Activated CD4-positive, alpha-beta T cell treated with anti-CD3 and anti-CD28 coated beads for 48 hours (primary cell): ENCODE data around the gene POMP.

Experiments used
- DNase-seq: peaks from one replicate; pipeline ENCODE4 v3.0.0-alpha.2; 2020

POMP gene

GRCh38 chr13:28658796-28659620 is at the start of gene POMP:
Gene POMP (plus strand): TSS chr13:28659130. CDS start chr13:28659185, 55 bp downstream.
- peak; percentile 94 for DNase-seq

GRCh38 chr13:28609381-28609780 is 49.5 kb upstream of the POMP start:
- no peak for DNase-seq

DNA sequence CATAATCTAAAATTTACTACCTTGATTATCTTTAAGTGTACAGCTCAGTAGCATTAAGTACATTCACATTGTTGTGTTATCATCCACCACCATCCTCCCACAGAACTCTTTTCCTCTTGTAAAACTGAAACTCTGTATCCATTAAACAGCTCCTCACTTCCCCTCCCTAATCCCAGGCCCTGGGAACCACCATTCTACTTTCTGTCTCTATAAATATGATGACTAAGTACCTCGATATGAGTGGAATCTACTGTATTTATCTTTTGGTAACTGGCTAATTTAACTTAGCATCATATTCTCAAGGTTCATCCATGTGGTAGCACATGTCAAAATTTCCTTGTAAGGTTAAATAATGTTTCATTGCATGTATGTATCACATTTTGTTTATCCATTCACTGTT is 49.0 kb upstream of the POMP start:
- no peak for DNase-seq

- DNase-seq = peak; percentile 13
Measured at GRCh38 chr13:28610996-28611395, 47.9 kb upstream of the POMP start.

DNA sequence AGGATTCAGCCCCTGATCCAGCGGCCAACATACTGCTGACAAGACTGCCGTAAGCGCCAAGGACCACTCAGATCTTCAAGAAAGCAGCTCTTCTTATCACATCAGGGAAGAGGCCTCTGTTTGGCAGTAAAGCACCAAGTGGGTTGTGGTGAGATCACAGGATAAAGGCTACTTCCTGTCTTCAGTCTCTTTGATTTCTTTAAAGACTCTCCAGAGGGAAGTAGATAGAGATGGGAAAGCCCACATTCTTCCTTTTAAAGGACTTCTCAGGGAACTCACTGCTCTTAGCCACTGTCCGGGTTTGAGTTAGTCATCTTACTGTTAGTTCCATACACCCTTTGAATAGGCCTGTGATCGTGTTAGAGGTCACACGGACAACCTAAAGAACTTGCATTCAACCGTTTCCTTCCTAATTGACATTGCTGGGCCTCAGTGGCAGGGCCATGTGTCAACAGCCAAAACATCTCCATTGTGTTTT is 47.2 kb upstream of the POMP start:
- peak; percentile 6 for DNase-seq

- no peak for DNase-seq
Measured at GRCh38 chr13:28613562-28613961, 45.4 kb upstream of the POMP start.

DNA sequence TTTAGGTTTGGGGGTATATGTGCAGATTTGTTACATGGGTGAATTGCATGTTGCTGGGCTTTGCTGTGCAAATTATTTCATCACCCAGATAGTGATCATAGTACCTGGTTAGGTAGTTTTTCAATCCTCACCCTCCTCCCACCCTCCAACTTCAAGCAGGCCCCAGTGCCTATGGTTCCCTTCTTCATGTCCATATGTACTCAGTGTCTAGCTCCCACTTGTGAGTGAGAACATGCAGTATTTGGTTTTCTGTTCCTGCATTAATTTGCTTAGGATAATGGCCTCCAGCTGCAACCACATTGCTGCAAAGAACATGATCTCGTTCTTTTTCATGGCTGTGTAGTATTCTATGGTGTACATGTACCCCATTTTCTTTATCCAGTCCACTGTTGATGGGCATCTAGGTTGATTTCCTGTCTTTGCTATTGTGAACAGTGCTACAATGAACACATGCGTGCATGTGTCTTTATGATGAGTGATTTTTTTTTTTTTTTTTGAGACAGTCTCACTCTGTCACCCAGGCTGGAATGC is 42.9 kb upstream of the POMP start:
- no peak for DNase-seq

GRCh38 chr13:28618230-28618994 is 40.5 kb upstream of the POMP start:
- DNase-seq = no peak

DNA sequence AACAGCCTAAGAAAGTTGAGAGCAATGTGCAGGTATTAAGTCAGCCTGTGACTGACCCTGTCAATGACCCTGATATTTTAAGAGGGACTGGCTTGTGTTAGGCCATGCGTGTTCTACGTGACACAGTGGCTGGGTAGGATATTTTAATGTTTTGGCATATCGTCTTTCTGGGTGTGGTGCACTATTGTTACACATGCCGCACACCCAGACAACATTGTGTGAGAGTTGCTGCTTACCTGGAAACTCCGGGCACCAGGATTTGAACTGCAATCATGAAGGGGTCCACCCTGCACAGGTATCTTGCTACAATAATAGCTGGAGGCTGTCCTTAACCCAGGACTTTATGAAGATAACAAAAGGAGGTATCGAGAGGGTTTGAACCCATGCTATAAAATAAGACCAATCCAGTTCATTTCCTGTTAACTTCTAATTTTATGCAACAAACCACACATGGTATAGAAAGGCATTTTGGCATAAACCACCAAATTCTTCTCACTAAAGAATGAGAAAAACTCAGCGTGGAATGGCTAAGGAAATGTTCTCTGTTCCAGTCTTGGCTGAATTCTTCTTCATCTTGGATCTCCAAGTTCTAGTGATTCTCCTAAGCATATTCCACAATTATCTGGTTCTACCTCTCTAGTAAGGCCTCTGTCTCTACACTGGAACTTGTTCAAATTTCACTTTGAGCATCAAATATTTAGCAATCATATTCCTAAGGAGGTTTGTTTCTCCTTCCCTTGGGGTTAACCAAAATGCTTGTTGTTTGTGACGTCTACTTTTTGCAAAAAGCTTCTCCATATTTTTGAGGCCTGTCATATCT is 38.7 kb upstream of the POMP start:
- no peak for DNase-seq

GRCh38 chr13:28621449-28621848 is 37.5 kb upstream of the POMP start:
- DNase-seq = no peak

- no peak for DNase-seq
Measured at GRCh38 chr13:28622286-28622685, 36.6 kb upstream of the POMP start.

DNA sequence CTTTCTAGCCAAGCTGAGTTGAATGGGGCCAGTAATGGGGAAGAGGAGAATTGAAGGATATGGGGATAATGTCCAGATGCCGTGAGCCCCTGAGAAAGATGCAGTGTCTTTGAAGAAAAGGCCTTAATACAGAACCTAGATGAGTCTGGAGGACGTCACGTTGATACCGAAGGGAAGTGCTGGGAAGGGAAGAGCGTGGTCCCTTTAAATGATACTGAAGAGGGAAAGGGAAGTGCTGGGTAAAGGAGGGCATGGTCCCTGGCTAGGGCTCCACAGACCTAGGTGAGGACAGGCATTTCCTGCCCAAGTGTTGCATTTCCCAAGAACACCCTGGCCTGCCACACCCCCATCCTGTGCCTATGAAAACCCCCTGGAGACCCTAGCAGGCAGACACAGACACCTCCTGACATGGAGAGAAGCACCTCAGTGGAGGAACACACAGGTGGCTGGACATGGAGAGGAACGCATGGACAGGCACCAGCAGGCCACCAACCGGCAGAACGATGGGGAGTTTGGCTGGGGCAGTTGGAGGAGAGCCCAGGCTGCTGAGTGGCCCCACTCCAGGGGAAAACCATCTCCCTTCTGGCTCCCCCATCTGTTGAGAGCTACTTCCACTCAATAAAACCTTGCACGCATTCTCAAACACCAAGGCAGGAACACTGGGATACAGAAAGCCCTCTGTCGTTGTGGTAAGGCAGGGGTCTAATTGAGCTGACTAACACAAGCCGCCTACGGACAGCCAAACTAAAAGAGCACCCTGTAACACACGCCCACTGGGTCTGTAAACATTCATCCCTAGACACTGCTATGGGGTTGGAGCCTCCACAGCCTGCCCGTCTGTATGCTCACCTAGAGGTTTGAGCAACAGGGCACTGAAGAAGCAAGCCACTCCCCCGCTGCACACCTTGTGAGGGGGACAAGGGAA is 34.9 kb upstream of the POMP start:
- DNase-seq = peak; percentile 6

DNA sequence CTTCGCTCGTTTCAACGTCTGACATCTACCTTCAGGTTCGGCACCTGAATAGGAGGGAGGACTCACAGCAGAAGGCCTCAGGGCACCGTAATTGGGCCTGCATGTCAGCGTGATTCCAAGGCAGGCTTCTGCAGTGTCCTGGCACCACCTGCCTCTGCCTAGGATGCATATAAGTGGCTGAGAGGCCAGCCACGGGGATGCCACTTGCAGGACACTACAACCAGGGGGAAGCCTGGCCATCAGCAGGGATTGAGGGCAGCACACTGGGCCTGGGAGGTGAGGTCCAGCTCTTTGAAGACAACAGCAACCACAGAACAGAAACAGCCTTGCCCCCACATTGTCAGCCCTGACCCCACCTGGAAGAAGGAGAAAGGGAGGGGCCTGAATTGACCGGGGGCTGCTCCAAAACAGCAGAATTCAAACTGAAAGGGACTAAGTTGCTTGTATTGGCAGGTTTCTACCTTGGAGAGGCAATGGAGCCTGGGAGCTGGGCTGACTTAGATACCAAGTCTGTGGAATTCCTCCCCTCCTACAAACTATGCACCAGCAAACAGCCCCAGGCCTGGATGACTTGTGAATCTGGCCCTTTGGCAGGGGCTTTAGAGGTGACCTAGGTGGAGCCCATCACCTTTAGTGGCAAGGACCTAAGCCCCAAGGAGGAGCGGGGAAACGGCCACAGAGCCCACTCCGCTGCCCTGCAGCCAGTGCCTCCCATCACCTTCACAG is 34.1 kb upstream of the POMP start:
- DNase-seq = no peak

DNA sequence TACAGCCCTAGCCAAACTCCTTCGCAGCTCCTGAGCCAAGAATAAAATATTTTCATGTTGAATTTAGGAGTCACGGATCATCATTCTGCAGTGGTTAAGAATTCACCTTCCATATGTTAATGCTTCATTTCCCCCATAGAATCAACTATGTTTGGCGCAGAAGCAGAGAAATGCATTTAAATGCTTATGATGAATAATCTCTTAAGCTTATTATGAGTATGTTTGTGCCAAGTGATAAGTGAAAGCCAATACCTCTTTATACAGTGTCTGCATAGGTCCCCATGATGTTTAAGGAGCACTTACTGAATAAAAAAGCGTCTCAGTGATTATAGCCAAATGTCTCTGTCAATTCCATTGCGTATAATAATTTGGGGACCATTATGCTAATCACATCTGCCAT is 32.7 kb upstream of the POMP start:
- DNase-seq = no peak

DNA sequence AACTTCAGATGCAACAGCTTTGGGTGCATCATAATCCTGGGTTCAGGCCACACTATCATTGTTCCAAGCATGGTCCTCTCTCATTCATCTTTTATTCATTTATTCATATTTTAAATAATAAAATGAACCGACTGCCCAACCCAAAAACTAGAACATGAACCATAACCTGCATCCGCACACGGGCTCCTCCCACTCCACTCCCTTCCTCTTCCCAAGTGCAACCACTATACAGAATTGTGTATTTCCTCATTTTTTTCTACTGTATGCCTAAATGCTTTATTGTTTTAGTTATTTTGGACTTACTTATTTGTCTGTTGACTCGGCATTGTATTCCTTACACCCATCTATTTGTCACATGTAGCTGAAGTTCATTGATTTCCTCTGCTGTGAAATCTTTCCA is 30.7 kb upstream of the POMP start:
- DNase-seq = no peak

DNA sequence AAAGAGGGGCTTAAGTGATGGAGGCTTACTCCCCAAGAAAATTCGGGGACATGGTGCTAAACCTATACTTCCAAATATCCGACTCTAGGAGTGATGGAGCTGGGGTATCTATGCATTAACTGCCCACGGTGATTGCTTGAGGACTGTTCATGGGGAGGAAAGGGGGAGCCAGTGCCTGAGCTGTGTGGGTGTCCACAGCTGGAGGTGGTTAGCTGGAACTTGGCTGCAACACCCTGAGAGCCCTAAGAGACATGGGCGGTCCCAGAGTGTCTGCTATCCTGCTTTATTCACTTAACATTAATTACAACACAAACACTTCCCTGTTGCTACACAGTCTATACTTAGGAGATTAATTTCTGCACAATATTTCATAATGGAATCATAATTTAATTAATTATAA is 28.1 kb upstream of the POMP start:
- no peak for DNase-seq

GRCh38 chr13:28631801-28632200 is 27.1 kb upstream of the POMP start:
- DNase-seq = no peak

- no peak for DNase-seq
Measured at GRCh38 chr13:28636069-28636468, 22.9 kb upstream of the POMP start.

GRCh38 chr13:28636677-28637317 is 22.1 kb upstream of the POMP start:
- DNase-seq = peak; percentile 68

- DNase-seq = no peak
Measured at GRCh38 chr13:28637714-28638355, 21.1 kb upstream of the POMP start.
